HG03060 (cell line): ENCODE measurements around the gene ASIC4.

ENCODE experiments used
- ATAC-seq: cut with Tn5 transposase; IDR thresholded peaks from one replicate; pipeline ENCODE4 v1.9.1; 2021; ENCODE audit warnings: low read depth, moderate number of reproducible peaks; ENCODE audit not compliant: unreplicated experiment

The ASIC4 gene

GRCh38 chr2:219565130-219566080 lies 51.1 kb downstream of the ASIC4 start:
- no peak for ATAC-seq

GRCh38 chr2:219566640-219567039 lies 52.4 kb downstream of the ASIC4 start:
- no peak for ATAC-seq

GRCh38 chr2:219567131-219567530 lies 52.8 kb downstream of the ASIC4 start:
- ATAC-seq = no peak

- no peak for ATAC-seq
Measured at GRCh38 chr2:219567791-219568361, 53.6 kb downstream of the ASIC4 start.

- no peak for ATAC-seq
Measured at GRCh38 chr2:219569041-219569440, 54.8 kb downstream of the ASIC4 start.

- ATAC-seq = no peak
Measured at GRCh38 chr2:219569635-219570034, 55.4 kb downstream of the ASIC4 start.

GRCh38 chr2:219570194-219570923 lies 56.1 kb downstream of the ASIC4 start:
- no peak for ATAC-seq

GRCh38 chr2:219570924-219571310 lies 56.6 kb downstream of the ASIC4 start:
- ATAC-seq = no peak

GRCh38 chr2:219571311-219572236 lies 57.3 kb downstream of the ASIC4 start, which contains the start of gene OBSL1:
Gene OBSL1, minus strand, starts transcription at chr2:219571539. Its CDS starts 307 bp downstream, at chr2:219571232.
- no peak for ATAC-seq

GRCh38 chr2:219572237-219573001 lies 58.1 kb downstream of the ASIC4 start, which contains the start of gene INHA:
Gene INHA, plus strand, starts transcription at chr2:219572310. Its CDS starts 65 bp downstream, at chr2:219572375.
- ATAC-seq = no peak

- ATAC-seq = no peak
Measured at GRCh38 chr2:219573166-219573565, 58.9 kb downstream of the ASIC4 start.

- no peak for ATAC-seq
Measured at GRCh38 chr2:219574484-219575311, 60.4 kb downstream of the ASIC4 start.

GRCh38 chr2:219575566-219576504 lies 61.6 kb downstream of the ASIC4 start:
- ATAC-seq = no peak

GRCh38 chr2:219576505-219577388 lies 62.5 kb downstream of the ASIC4 start:
- no peak for ATAC-seq

- no peak for ATAC-seq
Measured at GRCh38 chr2:219578811-219579613, 64.7 kb downstream of the ASIC4 start.

GRCh38 chr2:219581346-219581745 lies 67.1 kb downstream of the ASIC4 start:
- no peak for ATAC-seq
